K562 (cell line): ENCODE measurements around the gene PCK1. TPM values are rescaled to one million over a fixed set of nuclear protein-coding genes. Genes with fewer than 3 reads are reported as not detected.

Experiments used
- ATAC-seq: fragments of 200-7000 bp; cut with Tn5 transposase; 3 replicates; pipeline ENCODE4 v1.9.1; 2020; ENCODE audit warnings: moderate library complexity
- BruUV-seq: library from RNA; stranded (reverse); fragments of 400-500 nt; replicated peaks from 2 replicates; lab custom pipeline; 2021; lab: Mats Ljungman, UMichigan
- CTCF ChIA-PET: fragments of 300-600 bp; formaldehyde crosslinking; extraction: SDS; loops from one replicate; lab custom pipeline; 2021; ENCODE audit warnings: low intra/inter-chr PET ratio; lab: Yijun Ruan, JAX
- POLR2A ChIA-PET: fragments of 300-600, 350-650 bp; sonication (Branson Sonifier 250); formaldehyde crosslinking; extraction: SDS; loops from one replicate; lab custom pipeline; 2021; ENCODE audit warnings: antibody characterized with exemption, inconsistent platforms; lab: Yijun Ruan, JAX
- DNase-seq, 4 experiments: peaks; one replicate each; pipeline versions ENCODE4 v3.0.0 to v3.0.0-alpha.2; 2011 to 2018; ENCODE audit warnings: low spot score in 3 of 4, mixed read lengths in 3 of 4; ENCODE audit errors: extremely low read depth in 1 of 4
- FAIRE-seq: peaks from 2 replicates; lab custom pipeline; 2011; peaks lifted over from hg19 to GRCh38; lab: Jason Lieb, UNC
- H2AFZ ChIP-seq: 2 replicates; pipeline ENCODE4 v1.6.0; 2011; ENCODE audit warnings: low read depth, low read length, control low read depth, inconsistent platforms
- H3K27ac ChIP-seq: fragments of 200-600 bp; 3 replicates; pipeline ENCODE4 v1.8.0; 2011; ENCODE audit warnings: low read depth, mild to moderate bottlenecking, control low read depth, inconsistent platforms, low read length, moderate library complexity, mixed read lengths; ENCODE audit errors: extremely low read depth
- H3K27me3 ChIP-seq, 2 experiments: fragments of 300-600 bp in 1 of 2; 2 replicates in 1 of 2; 3 replicates in 1 of 2; pipeline versions ENCODE4 v1.6.0 to v1.8.0; 2011; ENCODE audit warnings: inconsistent platforms in 2 of 2, low read length in 2 of 2, mild to moderate bottlenecking in 1 of 2, mixed read lengths in 1 of 2, moderate library complexity in 1 of 2; ENCODE audit not compliant: control insufficient read depth in 2 of 2, insufficient read depth in 2 of 2
- H3K36me3 ChIP-seq: fragments of 300-600 bp; 3 replicates; pipeline ENCODE4 v1.8.0; 2011; ENCODE audit warnings: mild to moderate bottlenecking, low read length, inconsistent platforms; ENCODE audit not compliant: control insufficient read depth, insufficient read depth
- H3K4me1 ChIP-seq, 2 experiments: fragments of 200-600 bp in 1 of 2; replicated peaks in 1 of 2; 2 replicates in 1 of 2; 3 replicates in 1 of 2; pipeline versions ENCODE4 v1.5.1 to v1.8.0; 2011; ENCODE audit warnings: inconsistent platforms in 2 of 2, low read length in 2 of 2, mild to moderate bottlenecking in 1 of 2, mixed read lengths in 1 of 2, moderate library complexity in 1 of 2; ENCODE audit not compliant: control insufficient read depth in 2 of 2, insufficient read depth in 2 of 2
- H3K4me2 ChIP-seq: 2 replicates; pipeline ENCODE4 v1.6.1; 2011; ENCODE audit warnings: low read length, control low read depth, inconsistent platforms, mixed read lengths; ENCODE audit not compliant: insufficient read depth
- H3K4me3 ChIP-seq: fragments of 200-600 bp; sonication (generic), shearing (Covaris generic); 2 replicates; pipeline ENCODE4 v1.5.1; 2016; ENCODE audit warnings: control low read depth, inconsistent platforms
- H3K79me2 ChIP-seq: fragments of 200-600 bp; 3 replicates; pipeline ENCODE4 v1.8.0; 2011; ENCODE audit warnings: low read length, inconsistent platforms; ENCODE audit not compliant: control insufficient read depth, insufficient read depth
- H3K9ac ChIP-seq, 2 experiments: 2 replicates each; pipeline versions ENCODE4 v1.6.0 to v1.6.1; 2011; ENCODE audit warnings: low read depth in 2 of 2, low read length in 2 of 2, control low read depth in 1 of 2, inconsistent platforms in 1 of 2, mild to moderate bottlenecking in 1 of 2, mixed read lengths in 1 of 2; ENCODE audit not compliant: insufficient read depth in 1 of 2
- H3K9me1 ChIP-seq: one replicate; pipeline ENCODE4 v1.6.0; 2011; ENCODE audit warnings: inconsistent platforms, mild to moderate bottlenecking, low read length, moderate library complexity; ENCODE audit not compliant: control insufficient read depth, insufficient read depth
- H3K9me3 ChIP-seq: replicated peaks from 2 replicates; pipeline ENCODE4 v1.5.1; 2011; ENCODE audit warnings: low read depth, low read length, inconsistent platforms; ENCODE audit not compliant: control insufficient read depth, insufficient read depth
- H4K20me1 ChIP-seq: replicated peaks from 2 replicates; pipeline ENCODE4 v1.6.1; 2011; ENCODE audit warnings: low read length, inconsistent platforms, mixed read lengths; ENCODE audit not compliant: control insufficient read depth, insufficient read depth
- CREB3L1 ChIP-seq: fragments of 450-650 bp; IDR thresholded peaks from 2 replicates; pipeline ENCODE4 v1.6.1; 2014; ENCODE audit warnings: low read depth, mild to moderate bottlenecking, moderate library complexity, borderline replicate concordance
- EP300 ChIP-seq: IDR thresholded peaks from 2 replicates; pipeline ENCODE4 v1.6.1; 2012; ENCODE audit warnings: low read length, improper control_type of control experiment
- FUS ChIP-seq: fragments of 200-400 bp; formaldehyde crosslinking; optimal IDR thresholded peaks from 2 replicates; pipeline ENCODE3; 2017; ENCODE audit warnings: low read depth, low read length
- MAFF ChIP-seq: IDR thresholded peaks from 2 replicates; pipeline ENCODE4 v1.6.1; 2012; ENCODE audit warnings: low read length, improper control_type of control experiment
- MED1 ChIP-seq: sonication (generic); formaldehyde crosslinking; IDR thresholded peaks from 2 replicates; pipeline ENCODE4 v1.8.1; 2023; ENCODE audit warnings: missing genetic modification reagents, borderline replicate concordance
- NFE2 ChIP-seq: IDR thresholded peaks from 2 replicates; pipeline ENCODE4 v1.6.1; 2014; ENCODE audit warnings: antibody characterized with exemption, low read depth
- NFIC ChIP-seq: fragments of 450-650 bp; IDR thresholded peaks from 2 replicates; pipeline ENCODE4 v1.6.1; 2017; ENCODE audit warnings: mild to moderate bottlenecking, inconsistent platforms
- NFXL1 ChIP-seq: fragments of 450-650 bp; formaldehyde crosslinking; IDR thresholded peaks from 2 replicates; pipeline ENCODE4 v1.4.0; 2021; ENCODE audit warnings: mild to moderate bottlenecking
- POLR2AphosphoS5 ChIP-seq: IDR thresholded peaks from 2 replicates; pipeline ENCODE4 v1.6.1; 2011; ENCODE audit warnings: mild to moderate bottlenecking, low read depth, low read length, moderate library complexity; ENCODE audit not compliant: control insufficient read depth, insufficient read depth
- POU5F1 ChIP-seq: fragments of 150-350 bp; IDR thresholded peaks from 2 replicates; pipeline ENCODE4 v1.6.1; 2014; ENCODE audit warnings: borderline replicate concordance, low read length, low read depth, mild to moderate bottlenecking; ENCODE audit not compliant: partially characterized antibody
- PYGO2 ChIP-seq: fragments of 450-650 bp; IDR thresholded peaks from 2 replicates; pipeline ENCODE4 v1.6.1; 2016; ENCODE audit warnings: mild to moderate bottlenecking, missing genetic modification characterization, moderate library complexity, missing compliant biosample characterization
- RBM22 ChIP-seq: fragments of 200-400 bp; formaldehyde crosslinking; IDR thresholded peaks from 2 replicates; pipeline ENCODE4 v1.6.1; 2018; ENCODE audit warnings: low read length, low read depth; ENCODE audit not compliant: poor library complexity, severe bottlenecking
- RHOXF2B ChIP-seq: fragments of 250-450 bp; sonication (Bioruptor Pico); conservative IDR thresholded peaks from 2 replicates; pipeline ENCODE4 v1.5.1; 2021
- SIRT6 ChIP-seq: IDR thresholded peaks from one replicate; pipeline ENCODE4 v1.6.1; 2012; ENCODE audit warnings: low read depth, mild to moderate bottlenecking, control low read depth, inconsistent platforms, low read length, moderate library complexity
- TAL1 ChIP-seq: fragments of 450-650 bp; IDR thresholded peaks from 2 replicates; pipeline ENCODE4 v1.6.1; 2016; ENCODE audit warnings: mild to moderate bottlenecking
- USF2 ChIP-seq: sonication (generic); formaldehyde crosslinking; IDR thresholded peaks from 2 replicates; pipeline ENCODE4 v1.5.0; 2020; ENCODE audit warnings: missing genetic modification reagents
- ZNF436 ChIP-seq: fragments of 250-450, 450-650 bp; sonication (Bioruptor Pico); formaldehyde crosslinking; IDR thresholded peaks from 2 replicates; pipeline ENCODE4 v1.7.0; 2020; ENCODE audit warnings: mild to moderate bottlenecking
- ZNF518B ChIP-seq: fragments of 250-450 bp; sonication (Bioruptor Pico); IDR thresholded peaks from 2 replicates; pipeline ENCODE4 v1.5.0; 2021; ENCODE audit warnings: mild to moderate bottlenecking, moderate library complexity
- WGBS: fragments of 100-300 bp; shearing (Covaris generic); methylation state at CpG from one replicate; pipeline ENCODE4 v1.1.6; 2016; ENCODE audit warnings: low coverage, mixed read lengths; ENCODE audit not compliant: insufficient coverage; ENCODE audit errors: missing lambda C conversion rate; 5-methylcytosine and 5-hydroxymethylcytosine counted together
- in situ Hi-C: fragments of 300-500 bp; cut with MboI; formaldehyde crosslinking; loops from 4 replicates; pipeline ENCODE4 v1.15.0; 2018; ENCODE audit warnings: inconsistent platforms, mixed read lengths
- intact Hi-C: fragments of 100-400 bp; cut with micrococcal nuclease; formaldehyde crosslinking; loops from 2 replicates; pipeline ENCODE4 v1.14.2; 2022
- polyA plus RNA-seq, 8 experiments: library from polyadenylated mRNA; depleted of rRNA in 4 of 8; stranded (reverse) in 5 of 8; unstranded in 3 of 8; fragments of >200 nt; fragmentation: Nextera tagmentation in 2 of 8; fragmentation: Illumina TruSeq in 1 of 8; extraction: Ambion mirVana in 2 of 8; extraction: Trizol in 1 of 8; gene quantifications; 2 replicates each; pipeline versions ENCODE4 v1.2.1 to v1.2.3, GENCODE V29; 2011 to 2014; ENCODE audit warnings: inconsistent platforms in 1 of 8, missing spikeins in 1 of 8
- total RNA-seq, 7 experiments: library from RNA; depleted of rRNA in 6 of 7; stranded (reverse); fragments of >200 nt in 6 of 7; fragmentation: Illumina TruSeq in 2 of 7; extraction: Trizol in 2 of 7; gene quantifications; 2 replicates each; pipeline versions ENCODE4 v1.2.1 to v1.2.3, GENCODE V29; 2011 to 2021; ENCODE audit warnings: low replicate concordance in 1 of 7

The PCK1 gene
- total and polyA plus RNA-seq, 9 of the 15 experiments (the other 6 are each of a cell fraction or from before 2014, with no cell fraction given): 0.05 to 0.73 (median 0.15) TPM

GRCh38 chr20:57556980-57557274, 4.0 kb upstream of the PCK1 start:
- no peaks in the 10 kb centered on the region for H4K20me1 ChIP-seq
- no peak overlapping the region for H3K4me2 ChIP-seq
- ChIA-PET POLR2A (no interaction called here), CTCF (no interaction called here)
- H3K9me1 ChIP-seq: no peaks in the 10 kb centered on the region
- no peaks in the 10 kb centered on the region for H3K27me3 ChIP-seq
- intact Hi-C loops: no loop called here
- H3K9me3 ChIP-seq: no peaks in the 10 kb centered on the region
- no peak overlapping the region for H3K27ac ChIP-seq
- ATAC-seq (no peak), DNase-seq (no peak), FAIRE-seq (no peak)
- H3K36me3 ChIP-seq: no peaks in the 10 kb centered on the region
- TF ChIP-seq ZNF436 (no peak), NFIC (no peak), SIRT6 (no peak), NFXL1 (CRISPR knock-in tag) (no peak), TAL1 (no peak), ZNF518B (CRISPR knock-in tag) (no peak), MED1 (CRISPR knock-in tag) (no peak), USF2 (CRISPR knock-in tag) (no peak), PYGO2 (tag) (no peak), NFE2 (no peak), CREB3L1 (no peak), POU5F1 (no peak), MAFF (no peak), FUS (no peak), POLR2AphosphoS5 (no peak), RBM22 (no peak), EP300 (no peak), RHOXF2B (CRISPR knock-in tag) (no peak)
- no peak overlapping the region for H2AFZ ChIP-seq
- H3K9ac ChIP-seq: no peak overlapping the region
- no TSS peak for BruUV-seq
- H3K79me2 ChIP-seq: no peaks in the 10 kb centered on the region
- peaks cover 24 to 34% of the 10 kb centered on the region in 2 experiments for H3K4me1 ChIP-seq
- no peak overlapping the region for H3K4me3 ChIP-seq
- in situ Hi-C loops: no loop called here
- WGBS: 12% methylated on average over 3 of the region's 3 CpGs
